Osteoblast (primary cell): ENCODE results near the gene C15orf62. TPM values are rescaled to one million over a fixed set of nuclear protein-coding genes. Genes with fewer than 3 reads are reported as not detected.

ENCODE experiments used
- DNase-seq: peaks from one replicate; pipeline ENCODE4 v3.0.0; 2011; ENCODE audit warnings: low spot score, mixed read lengths; ENCODE audit not compliant: insufficient read length; ENCODE audit errors: missing footprints
- H2AFZ ChIP-seq: 2 replicates; pipeline ENCODE4 v1.6.0; 2011; ENCODE audit warnings: mild to moderate bottlenecking, low read length
- H3K27ac ChIP-seq: 2 replicates; pipeline ENCODE4 v1.5.1; 2011; ENCODE audit warnings: mild to moderate bottlenecking, low read depth, low read length, moderate library complexity
- H3K27me3 ChIP-seq: 2 replicates; pipeline ENCODE4 v1.6.0; 2012; ENCODE audit warnings: mild to moderate bottlenecking, control low read depth, inconsistent platforms, low read length, moderate library complexity; ENCODE audit not compliant: insufficient read depth
- H3K36me3 ChIP-seq: 2 replicates; pipeline ENCODE4 v1.5.1; 2011; ENCODE audit warnings: mild to moderate bottlenecking, low read length, control low read depth, moderate library complexity; ENCODE audit not compliant: insufficient read depth
- H3K4me1 ChIP-seq: 2 replicates; pipeline ENCODE4 v1.5.1; 2011; ENCODE audit warnings: mild to moderate bottlenecking, low read length, control low read depth, moderate library complexity; ENCODE audit not compliant: insufficient read depth
- H3K4me2 ChIP-seq: 2 replicates; pipeline ENCODE4 v1.6.0; 2011; ENCODE audit warnings: mild to moderate bottlenecking, low read length; ENCODE audit not compliant: insufficient read depth
- H3K4me3 ChIP-seq: fragments of 200-600 bp; sonication (generic); 3 replicates; pipeline ENCODE4 v1.5.1; 2012; ENCODE audit warnings: mild to moderate bottlenecking, low read length, inconsistent platforms; ENCODE audit not compliant: insufficient read depth
- H3K79me2 ChIP-seq: 2 replicates; pipeline ENCODE4 v1.6.0; 2012; ENCODE audit warnings: mild to moderate bottlenecking, low read length, control low read depth, inconsistent platforms; ENCODE audit not compliant: insufficient read depth
- H3K9me3 ChIP-seq: 2 replicates; pipeline ENCODE4 v1.5.1; 2011; ENCODE audit warnings: low read depth, low read length, control low read depth
- H4K20me1 ChIP-seq: 2 replicates; pipeline ENCODE4 v1.6.0; 2012; ENCODE audit warnings: mild to moderate bottlenecking, low read length, control low read depth; ENCODE audit not compliant: insufficient read depth
- CTCF ChIP-seq: IDR thresholded peaks from 2 replicates; pipeline ENCODE4 v1.5.1; 2011; ENCODE audit warnings: mild to moderate bottlenecking, low read depth, low read length, moderate library complexity; ENCODE audit errors: extremely low read depth
- total RNA-seq: library from RNA; depleted of rRNA; stranded (reverse); fragments of >200 nt; gene quantifications from 2 replicates; pipeline ENCODE4 v1.2.3, GENCODE V29; 2012

The C15orf62 gene
- total RNA-seq, 1 donor: under 0.01 TPM

- TF ChIP-seq CTCF: no peak
- Histone ChIP-seq H3K27ac (no peak overlapping the region), H3K9me3 (no peaks in the 10 kb centered on the region), H3K36me3 (peaks cover 4% of the 10 kb centered on the region), H3K4me3 (no peak overlapping the region), H3K4me1 (peaks cover 11% of the 10 kb centered on the region), H2AFZ (no peak overlapping the region), H4K20me1 (peaks cover 9% of the 10 kb centered on the region), H3K79me2 (peaks cover 55% of the 10 kb centered on the region), H3K27me3 (no peaks in the 10 kb centered on the region), H3K4me2 (no peak overlapping the region)
- no peak for DNase-seq
Observed at GRCh38 chr15:40796512-40796911, 26.7 kb downstream of the C15orf62 start.

GRCh38 chr15:40799523-40799922 lies 29.7 kb downstream of the C15orf62 start:
- H3K9me3 ChIP-seq: no peaks in the 10 kb centered on the region
- H3K4me2 ChIP-seq: no peak overlapping the region
- no peaks in the 10 kb centered on the region for H3K27me3 ChIP-seq
- H3K4me1 ChIP-seq: no peaks in the 10 kb centered on the region
- H3K36me3 ChIP-seq: peaks cover 3% of the 10 kb centered on the region
- DNase-seq: no peak
- H3K27ac ChIP-seq: no peak overlapping the region
- H3K79me2 ChIP-seq: peaks cover 69% of the 10 kb centered on the region
- H2AFZ ChIP-seq: no peak overlapping the region
- no peak for TF ChIP-seq CTCF
- H3K4me3 ChIP-seq: no peak overlapping the region
- peaks cover 5% of the 10 kb centered on the region for H4K20me1 ChIP-seq

GRCh38 chr15:40803076-40803475 lies 33.3 kb downstream of the C15orf62 start:
- Histone ChIP-seq H3K27ac (no peak overlapping the region), H3K4me2 (no peak overlapping the region), H3K79me2 (peaks cover 66% of the 10 kb centered on the region), H3K9me3 (no peaks in the 10 kb centered on the region), H3K36me3 (peaks cover 3% of the 10 kb centered on the region), H4K20me1 (peaks cover 5% of the 10 kb centered on the region), H3K4me3 (no peak overlapping the region), H3K27me3 (no peaks in the 10 kb centered on the region), H3K4me1 (peaks cover 7% of the 10 kb centered on the region), H2AFZ (no peak overlapping the region)
- TF ChIP-seq CTCF: no peak
- no peak for DNase-seq

GRCh38 chr15:40803688-40804087 lies 33.9 kb downstream of the C15orf62 start:
- H3K27me3 ChIP-seq: no peaks in the 10 kb centered on the region
- H3K4me2 ChIP-seq: no peak overlapping the region
- H3K79me2 ChIP-seq: peaks cover 64% of the 10 kb centered on the region
- peaks cover 5% of the 10 kb centered on the region for H4K20me1 ChIP-seq
- no peak overlapping the region for H2AFZ ChIP-seq
- no peak for TF ChIP-seq CTCF
- H3K4me3 ChIP-seq: no peak overlapping the region
- H3K4me1 ChIP-seq: peaks cover 11% of the 10 kb centered on the region
- H3K36me3 ChIP-seq: peaks cover 3% of the 10 kb centered on the region
- no peak overlapping the region for H3K27ac ChIP-seq
- DNase-seq: no peak
- no peaks in the 10 kb centered on the region for H3K9me3 ChIP-seq
